ENCODE measurements around the gene CELF4.

The CELF4 gene

DNA sequence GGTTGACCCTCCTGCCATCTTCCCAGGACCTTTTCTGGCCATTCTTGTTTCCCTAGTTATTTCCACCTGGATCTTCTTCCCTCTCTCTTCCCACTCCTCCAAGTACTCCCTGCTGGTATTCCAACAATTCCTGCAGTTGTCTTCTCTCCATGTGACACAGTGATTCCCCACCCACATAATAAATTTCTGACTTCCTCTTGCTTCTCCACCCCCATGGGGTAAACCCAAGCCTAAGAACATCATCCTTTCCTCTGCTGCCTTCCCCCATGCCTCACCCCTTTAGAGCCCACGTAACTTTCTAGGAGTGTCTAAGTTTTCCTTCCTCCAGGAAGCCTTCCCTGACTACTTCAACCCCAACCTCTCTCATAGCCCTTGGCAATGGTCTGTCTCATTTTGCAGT lies 72.6 kb downstream of the CELF4 start:
- Histone ChIP-seq H3K27ac (no peak overlapping the region), H3K27me3 (no peaks in the 10 kb centered on the region)

DNA sequence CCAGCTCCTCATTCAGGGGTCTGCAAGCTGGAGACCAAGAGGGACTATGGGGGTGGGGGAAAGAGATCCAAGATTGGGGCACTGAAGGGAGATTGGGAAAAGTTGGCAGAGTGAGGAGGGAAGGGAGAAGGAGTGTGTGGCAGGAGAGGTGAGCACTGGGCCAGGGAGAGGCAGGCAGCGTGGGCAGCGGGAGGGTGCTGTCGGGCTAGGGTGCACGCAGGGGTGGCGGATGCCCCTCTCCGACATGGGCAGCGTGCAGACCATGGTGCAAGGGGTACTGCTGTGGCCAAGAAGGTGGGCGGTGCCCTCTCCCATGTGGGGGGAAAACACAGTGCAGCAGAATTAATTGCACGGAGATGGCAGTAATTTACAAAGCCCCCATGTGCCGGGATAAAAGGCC lies 74.1 kb downstream of the CELF4 start:
- no peak for TF ChIP-seq Cebpa-rat (IDR thresholded peaks at IDR 0.05)

More for the DNA sequence above, 72.6 kb downstream of the CELF4 start:
- H3K36me3 ChIP-seq: no peaks in the 10 kb centered on the region
- TF ChIP-seq Cebpa-rat (IDR thresholded peaks at IDR 0.05): no peak
- H3K4me3 ChIP-seq: no peak overlapping the region
- H3K4me1 ChIP-seq: 0 out of 20 replicates have a peak, but pooled peaks cover 0 to 5% (median 0%) of the 10 kb centered on the region in 10 experiments
- H3K4me2 ChIP-seq: no peak overlapping the region
- no peak overlapping the region for H3K9ac ChIP-seq
- no peaks in the 10 kb centered on the region; a peak in 1 of 22 replicates for H4K20me1 ChIP-seq
- no peaks in the 10 kb centered on the region for H3K9me3 ChIP-seq (replicated peaks in 1 of 11)

DNA sequence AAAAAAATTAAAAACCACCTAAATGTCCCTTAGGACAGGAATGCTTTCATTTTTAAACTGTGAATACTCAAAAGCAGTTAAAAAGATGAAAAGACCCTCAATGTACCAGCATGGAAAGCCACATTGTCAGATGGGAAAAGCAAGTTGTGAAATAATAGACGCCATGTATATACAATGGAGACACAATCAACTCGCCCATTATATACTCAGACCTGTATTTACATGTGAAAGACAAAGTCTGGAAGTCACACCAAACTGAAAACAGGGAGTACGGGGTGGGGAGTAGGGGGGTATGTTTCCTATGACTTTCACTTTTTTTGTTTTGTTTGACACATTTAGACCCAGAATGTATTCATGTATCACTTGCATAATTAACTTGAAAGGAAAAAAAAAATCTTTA lies 75.6 kb downstream of the CELF4 start:
- no peak overlapping the region for H3K4me3 ChIP-seq
- 0 out of 20 replicates have a peak, but pooled peaks cover 0 to 5% (median 0%) of the 10 kb centered on the region in 10 experiments for H3K4me1 ChIP-seq
- H3K27ac ChIP-seq: no peak overlapping the region
- H3K36me3 ChIP-seq: no peaks in the 10 kb centered on the region
- no peaks in the 10 kb centered on the region for H3K27me3 ChIP-seq
- TF ChIP-seq Cebpa-rat (IDR thresholded peaks at IDR 0.05): no peak
- peaks cover 0 to 4% (median 0%) of the 10 kb centered on the region in 11 experiments; a peak in 1 of 22 replicates for H3K9me3 ChIP-seq (replicated peaks in 1 of 11)
- no peak overlapping the region for H3K9ac ChIP-seq
- H4K20me1 ChIP-seq: no peaks in the 10 kb centered on the region; a peak in 1 of 22 replicates
- H3K4me2 ChIP-seq: 0 out of 22 replicates have a peak overlapping the region, but pooled peaks of 1 of the 11 experiments have one; percentile 7

More for the DNA sequence above, 74.1 kb downstream of the CELF4 start:
- no peaks in the 10 kb centered on the region for H3K36me3 ChIP-seq
- H4K20me1 ChIP-seq: no peaks in the 10 kb centered on the region; a peak in 1 of 22 replicates
- no peak overlapping the region for H3K4me2 ChIP-seq
- H3K9ac ChIP-seq: no peak overlapping the region
- no peaks in the 10 kb centered on the region for H3K27me3 ChIP-seq
- H3K9me3 ChIP-seq (replicated peaks in 1 of 11): no peaks in the 10 kb centered on the region
- H3K4me1 ChIP-seq: 0 out of 20 replicates have a peak, but pooled peaks cover 0 to 5% (median 0%) of the 10 kb centered on the region in 10 experiments
- H3K4me3 ChIP-seq: no peak overlapping the region
- H3K27ac ChIP-seq: no peak overlapping the region

DNA sequence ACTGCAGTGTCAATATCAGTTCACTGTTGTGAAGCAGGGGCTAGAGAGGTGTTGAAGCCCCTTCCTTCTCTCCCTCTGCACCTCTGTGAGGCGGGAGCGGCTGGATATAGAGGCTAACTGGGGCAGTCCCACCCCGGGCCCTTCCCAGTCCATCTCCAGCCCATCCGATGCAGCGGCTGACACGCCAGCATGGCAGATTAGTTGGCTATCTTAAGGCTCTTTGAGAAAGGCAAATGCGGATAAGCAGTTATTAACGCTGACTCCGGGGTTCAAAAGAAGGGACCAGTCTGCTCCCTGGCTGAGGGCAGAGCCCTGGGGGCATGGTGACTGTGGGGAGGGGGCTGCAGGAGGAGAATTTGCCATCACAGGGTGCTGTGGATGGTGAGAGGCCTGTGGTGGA lies 76.6 kb downstream of the CELF4 start:
- peaks cover 0 to 4% (median 0%) of the 10 kb centered on the region in 11 experiments; a peak in 1 of 22 replicates for H3K9me3 ChIP-seq (replicated peaks in 1 of 11)
- H3K9ac ChIP-seq: no peak overlapping the region
- no peaks in the 10 kb centered on the region for H3K36me3 ChIP-seq
- H3K4me3 ChIP-seq: no peak overlapping the region
- H4K20me1 ChIP-seq: no peaks in the 10 kb centered on the region; a peak in 1 of 22 replicates
- TF ChIP-seq Cebpa-rat (IDR thresholded peaks at IDR 0.05): no peak
- H3K27me3 ChIP-seq: no peaks in the 10 kb centered on the region
- H3K4me1 ChIP-seq: 0 out of 20 replicates have a peak, but pooled peaks cover 0 to 5% (median 0%) of the 10 kb centered on the region in 10 experiments
- no peak overlapping the region; a peak in 1 of 22 replicates for H3K4me2 ChIP-seq
- no peak overlapping the region for H3K27ac ChIP-seq

DNA sequence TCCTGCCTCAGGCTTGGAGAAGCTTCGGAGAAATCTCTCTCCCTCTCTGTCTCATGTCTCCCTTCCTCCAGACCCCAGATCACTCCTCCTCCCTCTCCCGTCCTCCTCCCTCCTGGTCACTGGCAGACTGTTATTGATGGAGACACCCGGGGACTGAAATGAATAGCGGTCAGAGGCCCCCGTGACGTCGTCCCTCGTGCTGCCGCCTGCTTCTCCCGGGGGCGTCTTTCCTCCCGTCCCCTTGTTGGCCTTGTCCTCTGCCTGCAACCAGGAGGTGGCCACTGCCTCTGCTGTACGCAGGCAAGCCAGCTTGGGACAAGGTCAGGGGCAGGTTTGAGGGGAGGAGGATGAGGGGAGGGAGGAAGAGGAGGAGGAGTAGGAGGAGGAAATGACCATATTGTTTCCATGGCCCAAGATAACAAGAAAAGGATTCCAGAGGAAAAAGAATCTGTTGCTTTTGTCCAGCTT lies 78.2 kb downstream of the CELF4 start:
- H4K20me1 ChIP-seq: peaks cover 0 to 5% (median 0%) of the 10 kb centered on the region in 11 experiments; a peak in 1 of 22 replicates
- H3K4me1 ChIP-seq: peaks cover 0 to 10% (median 3%) of the 10 kb centered on the region in 10 experiments; a peak in 12 of 20 replicates
- no peaks in the 10 kb centered on the region for H3K36me3 ChIP-seq
- no peak overlapping the region for H3K9ac ChIP-seq
- no peak overlapping the region for H3K27ac ChIP-seq
- H3K4me2 ChIP-seq: no peak overlapping the region
- no peak overlapping the region for H3K4me3 ChIP-seq
- TF ChIP-seq Cebpa-rat (IDR thresholded peaks at IDR 0.05): no peak
- no peaks in the 10 kb centered on the region for H3K27me3 ChIP-seq
- H3K9me3 ChIP-seq (replicated peaks in 1 of 11): peaks cover 0 to 4% (median 0%) of the 10 kb centered on the region in 11 experiments; a peak in 1 of 22 replicates

DNA sequence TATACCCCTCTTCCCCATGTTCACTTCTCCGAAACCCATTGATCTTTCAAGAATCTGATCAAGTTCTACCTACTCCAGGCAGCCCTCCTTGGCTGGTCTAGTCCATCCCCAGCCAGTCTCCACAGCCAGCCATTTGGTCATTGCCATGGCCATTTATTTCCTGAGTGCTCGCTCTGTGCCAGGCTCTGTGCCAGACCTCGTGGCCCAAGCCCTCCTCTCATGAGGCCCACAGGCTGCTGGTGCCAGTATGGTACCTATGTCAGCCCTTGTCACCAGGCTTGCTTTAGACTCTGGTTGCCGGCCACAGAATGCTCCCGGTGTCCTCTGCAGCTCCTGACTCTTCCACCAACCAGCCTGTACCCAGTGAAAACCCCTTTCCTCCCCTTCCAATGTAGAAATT lies 78.8 kb downstream of the CELF4 start:
- Histone ChIP-seq H3K4me1 (peaks cover 0 to 16% (median 6%) of the 10 kb centered on the region in 10 experiments; a peak in 12 of 20 replicates), H3K9ac (no peak overlapping the region), H3K27me3 (no peaks in the 10 kb centered on the region), H3K27ac (no peak overlapping the region), H3K36me3 (no peaks in the 10 kb centered on the region), H4K20me1 (peaks cover 0 to 5% (median 0%) of the 10 kb centered on the region in 11 experiments; a peak in 1 of 22 replicates), H3K9me3 (replicated peaks in 1 of 11) (peaks cover 0 to 4% (median 0%) of the 10 kb centered on the region in 11 experiments; a peak in 1 of 22 replicates), H3K4me2 (no peak overlapping the region), H3K4me3 (no peak overlapping the region)
- no peak for TF ChIP-seq Cebpa-rat (IDR thresholded peaks at IDR 0.05)

DNA sequence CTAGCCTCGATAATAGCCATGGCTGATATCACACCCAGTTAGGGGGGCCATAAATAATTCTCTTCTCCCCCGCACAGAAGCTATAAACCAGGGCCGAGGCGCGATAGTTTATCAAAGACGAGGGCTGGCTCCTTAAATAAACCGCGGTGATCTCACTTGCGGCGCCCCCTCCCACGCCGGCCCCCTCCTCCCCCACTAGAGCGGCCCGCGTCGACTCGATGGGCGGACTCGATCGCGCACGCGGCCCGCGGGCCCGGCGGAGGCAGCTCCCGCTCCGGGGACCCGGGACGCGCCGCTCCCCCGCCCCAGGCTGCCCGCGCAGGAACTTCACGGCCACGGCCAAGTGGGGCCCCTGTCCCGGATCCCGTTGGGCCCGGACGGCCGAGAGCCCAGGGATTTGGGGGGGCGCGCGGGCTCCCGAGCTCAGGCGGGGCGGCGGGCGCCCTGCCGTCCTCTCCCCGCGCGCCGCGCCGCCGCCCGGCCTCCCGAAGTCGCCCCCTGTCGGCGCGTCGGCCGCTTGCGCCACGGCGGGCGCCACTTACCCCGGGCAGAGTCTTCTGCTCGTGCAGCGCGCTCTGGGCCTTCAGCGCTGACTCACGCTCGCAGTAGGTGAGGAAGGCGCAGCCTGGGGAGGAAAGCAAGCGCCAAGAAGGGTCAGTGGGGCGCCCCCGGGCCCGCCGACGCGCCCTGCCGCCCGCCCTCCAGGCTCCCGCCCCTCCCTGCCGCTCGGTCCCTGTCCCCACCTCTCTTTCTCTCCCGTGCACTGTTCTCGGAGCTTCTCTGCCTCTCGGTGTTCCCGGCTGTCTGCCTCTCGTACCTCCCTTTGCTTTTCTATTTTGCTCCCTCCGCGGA lies 80.4 kb downstream of the CELF4 start:
- no peak for TF ChIP-seq Cebpa-rat (IDR thresholded peaks at IDR 0.05)
- no peak overlapping the region for H3K4me3 ChIP-seq
- peaks cover 0 to 16% (median 6%) of the 10 kb centered on the region in 10 experiments; a peak in 12 of 20 replicates for H3K4me1 ChIP-seq
- no peak overlapping the region for H3K27ac ChIP-seq
- H3K4me2 ChIP-seq: no peak overlapping the region
- H3K9me3 ChIP-seq (replicated peaks in 1 of 11): peaks cover 0 to 4% (median 0%) of the 10 kb centered on the region in 11 experiments; a peak in 1 of 22 replicates
- H3K9ac ChIP-seq: no peak overlapping the region
- no peaks in the 10 kb centered on the region for H3K36me3 ChIP-seq
- H3K27me3 ChIP-seq: no peaks in the 10 kb centered on the region
- peaks cover 0 to 5% (median 0%) of the 10 kb centered on the region in 11 experiments; a peak in 2 of 22 replicates for H4K20me1 ChIP-seq

DNA sequence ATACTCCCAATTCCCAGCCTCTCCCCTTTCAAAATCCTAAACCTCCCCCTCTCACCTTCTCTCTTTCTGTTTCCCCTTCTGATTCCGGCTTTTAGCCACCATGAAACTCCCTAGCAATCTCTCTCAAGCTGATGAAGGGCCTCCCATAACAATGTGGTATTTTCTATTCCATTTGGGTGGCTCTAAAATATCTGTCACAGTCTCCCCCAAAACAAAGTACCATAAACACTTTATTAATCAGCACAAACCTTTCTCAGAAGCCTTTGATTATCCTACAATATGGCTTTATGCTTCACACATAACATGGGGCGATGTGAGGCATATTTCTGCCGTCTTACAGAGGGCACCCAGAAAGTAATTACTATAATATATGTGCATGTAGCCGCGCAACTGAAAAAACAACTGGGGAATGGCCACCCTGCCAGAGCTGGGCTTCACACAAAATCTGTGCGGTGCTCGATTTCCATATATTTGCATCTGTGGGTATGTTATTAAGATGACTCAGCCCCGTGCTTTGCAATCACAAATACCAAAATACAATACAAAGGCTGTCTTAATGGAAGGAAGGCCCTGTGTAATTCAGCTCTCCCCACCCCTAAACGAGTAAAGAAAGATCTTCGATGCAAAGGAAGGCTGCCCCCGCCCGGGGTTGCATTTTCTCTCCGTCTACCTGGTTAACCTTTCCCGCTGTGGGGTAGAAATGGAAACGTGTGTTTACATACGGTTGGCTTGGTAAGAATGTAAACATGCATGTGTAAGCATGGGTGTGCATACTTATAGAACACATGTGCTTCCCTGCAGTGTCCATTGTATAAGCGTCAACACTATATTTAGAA lies 81.4 kb downstream of the CELF4 start:
- no peak overlapping the region for H3K4me3 ChIP-seq
- TF ChIP-seq Cebpa-rat (IDR thresholded peaks at IDR 0.05): no peak

More for the DNA sequence above, 81.4 kb downstream of the CELF4 start:
- Histone ChIP-seq H3K9ac (no peak overlapping the region), H3K4me2 (no peak overlapping the region), H3K36me3 (no peaks in the 10 kb centered on the region), H3K27me3 (no peaks in the 10 kb centered on the region), H3K27ac (no peak overlapping the region), H3K9me3 (replicated peaks in 1 of 11) (peaks cover 0 to 4% (median 0%) of the 10 kb centered on the region in 11 experiments; a peak in 1 of 22 replicates), H4K20me1 (peaks cover 0 to 5% (median 0%) of the 10 kb centered on the region in 11 experiments; a peak in 2 of 22 replicates), H3K4me1 (peaks cover 0 to 15% (median 6%) of the 10 kb centered on the region in 10 experiments; a peak in 12 of 20 replicates)

Measured in BLaER1 treated with 17β-estradiol and CSF1 and Interleukin-3, amounts not matched to agents 10 nM and 100 nM (cell line).